Brain microvascular endothelial cell (primary cell): Measurements from ENCODE around the gene SMOC2.

Source experiments
- DNase-seq: peaks from one replicate; pipeline ENCODE4 v3.0.0-alpha.2; 2020
- H3K27ac ChIP-seq: fragments of 250-450 bp; sonication (Bioruptor Pico); 2 replicates; pipeline ENCODE4 v1.5.1; 2020; ENCODE audit warnings: mild to moderate bottlenecking, moderate library complexity
- H3K27me3 ChIP-seq: fragments of 250-450 bp; sonication (Bioruptor Pico); replicated peaks from 2 replicates; pipeline ENCODE4 v1.5.1; 2020; ENCODE audit warnings: mild to moderate bottlenecking
- H3K36me3 ChIP-seq: fragments of 250-450 bp; sonication (Bioruptor Pico); replicated peaks from 2 replicates; pipeline ENCODE4 v1.5.1; 2020; ENCODE audit warnings: mild to moderate bottlenecking
- H3K4me3 ChIP-seq: 2 replicates; pipeline ENCODE4 v1.5.1; 2011; ENCODE audit warnings: low read depth, mild to moderate bottlenecking, control low read depth, low read length, moderate library complexity
- in situ Hi-C: cut with HindIII; loops from 2 replicates; pipeline ENCODE4 v1.10.0; 2017; ENCODE audit warnings: low sequenced_read_pairs, low pct_ligation_motif_present
- TF ChIP-seq, protein P1 (sequence below): IDR thresholded peaks from 2 replicates; pipeline ENCODE4 v1.5.1; 2011; ENCODE audit warnings: low read depth, mild to moderate bottlenecking, moderate library complexity, low read length, control low read depth, inconsistent platforms; ENCODE audit errors: missing control alignments

Gene SMOC2

DNA sequence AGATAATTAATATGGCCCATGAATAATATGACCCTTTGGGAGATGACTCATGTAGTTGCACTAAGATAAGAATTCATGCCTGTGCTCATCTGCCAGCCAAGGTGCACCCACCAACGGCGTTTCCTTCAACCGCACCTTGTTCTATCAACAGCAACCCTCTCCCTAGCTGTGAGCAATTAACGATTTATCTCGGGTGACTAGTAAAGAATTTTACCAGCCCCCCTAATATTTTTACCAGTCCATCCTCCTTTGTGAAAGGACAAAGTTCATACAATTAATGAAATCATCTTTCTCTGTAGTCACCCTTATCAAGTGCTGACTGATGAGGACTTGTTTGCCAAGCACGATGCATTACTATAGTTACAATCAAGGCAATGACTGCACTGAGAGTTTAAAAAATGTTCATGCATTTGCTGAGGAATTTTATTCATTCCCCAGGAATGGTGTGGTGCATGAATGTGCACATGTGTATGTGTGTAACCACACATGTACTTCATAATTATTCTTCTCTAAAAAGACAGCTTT is 118.7 kb downstream of the SMOC2 start:
- no peak overlapping the region for H3K27ac ChIP-seq
- no peaks in the 10 kb centered on the region for H3K36me3 ChIP-seq
- in situ Hi-C loops: no loop called here
- no peak overlapping the region for H3K4me3 ChIP-seq
- H3K27me3 ChIP-seq: no peaks in the 10 kb centered on the region
- TF ChIP-seq, protein P1, sequence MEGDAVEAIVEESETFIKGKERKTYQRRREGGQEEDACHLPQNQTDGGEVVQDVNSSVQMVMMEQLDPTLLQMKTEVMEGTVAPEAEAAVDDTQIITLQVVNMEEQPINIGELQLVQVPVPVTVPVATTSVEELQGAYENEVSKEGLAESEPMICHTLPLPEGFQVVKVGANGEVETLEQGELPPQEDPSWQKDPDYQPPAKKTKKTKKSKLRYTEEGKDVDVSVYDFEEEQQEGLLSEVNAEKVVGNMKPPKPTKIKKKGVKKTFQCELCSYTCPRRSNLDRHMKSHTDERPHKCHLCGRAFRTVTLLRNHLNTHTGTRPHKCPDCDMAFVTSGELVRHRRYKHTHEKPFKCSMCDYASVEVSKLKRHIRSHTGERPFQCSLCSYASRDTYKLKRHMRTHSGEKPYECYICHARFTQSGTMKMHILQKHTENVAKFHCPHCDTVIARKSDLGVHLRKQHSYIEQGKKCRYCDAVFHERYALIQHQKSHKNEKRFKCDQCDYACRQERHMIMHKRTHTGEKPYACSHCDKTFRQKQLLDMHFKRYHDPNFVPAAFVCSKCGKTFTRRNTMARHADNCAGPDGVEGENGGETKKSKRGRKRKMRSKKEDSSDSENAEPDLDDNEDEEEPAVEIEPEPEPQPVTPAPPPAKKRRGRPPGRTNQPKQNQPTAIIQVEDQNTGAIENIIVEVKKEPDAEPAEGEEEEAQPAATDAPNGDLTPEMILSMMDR: no peak
- no peak for DNase-seq

DNA sequence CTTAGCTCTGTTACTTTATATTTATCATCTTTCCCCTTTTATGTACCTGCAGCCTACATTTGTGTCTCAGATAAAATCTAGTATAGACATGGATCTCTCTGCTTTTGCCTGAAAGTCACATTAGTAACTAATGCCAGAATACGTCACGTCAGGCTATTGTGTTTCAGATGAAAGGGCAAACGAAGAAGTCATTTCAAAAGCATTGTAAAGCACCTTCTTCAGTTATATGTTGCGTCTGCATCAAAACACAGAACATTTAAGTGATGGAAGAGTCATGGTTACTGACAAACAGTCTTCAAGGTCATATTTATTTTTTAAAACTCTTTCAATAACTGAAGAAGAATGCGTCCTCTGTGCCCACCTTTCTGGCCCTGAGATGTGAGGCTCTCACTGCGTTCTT is 119.1 kb downstream of the SMOC2 start:
- Histone ChIP-seq H3K36me3 (no peaks in the 10 kb centered on the region), H3K27ac (no peak overlapping the region), H3K4me3 (no peak overlapping the region), H3K27me3 (no peaks in the 10 kb centered on the region)
- no peak for DNase-seq
- in situ Hi-C loops: no loop called here
- TF ChIP-seq, protein P1: no peak

DNA sequence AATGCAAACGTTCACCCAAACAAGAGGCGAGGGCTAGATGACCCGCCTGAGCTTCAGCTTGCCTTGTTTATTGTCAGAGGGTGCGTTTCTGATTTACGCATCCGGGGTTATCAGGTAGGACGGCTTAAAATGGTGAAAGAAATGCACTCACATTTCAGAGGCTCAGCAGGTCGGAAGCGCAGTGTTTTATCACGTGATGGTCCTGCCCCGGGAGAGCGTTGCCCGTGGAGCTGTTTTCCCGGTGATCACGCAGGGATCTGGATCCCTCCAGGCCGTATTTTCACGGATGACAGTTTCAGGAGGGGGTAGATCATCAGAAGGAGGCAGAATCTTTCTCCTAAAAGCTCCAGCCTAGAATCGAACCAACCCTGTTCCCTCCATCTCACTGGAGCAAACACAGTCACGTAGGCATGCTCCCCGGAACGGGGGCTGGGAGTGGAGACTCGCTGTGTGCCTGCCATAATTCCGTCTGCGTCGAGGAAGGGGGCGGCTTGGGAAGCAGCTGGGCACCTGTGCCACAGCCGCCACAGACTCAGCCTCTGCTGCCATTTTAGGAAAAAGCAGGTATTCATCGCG is 121.7 kb downstream of the SMOC2 start:
- H3K36me3 ChIP-seq: no peaks in the 10 kb centered on the region
- H3K27ac ChIP-seq: no peak overlapping the region
- H3K27me3 ChIP-seq: no peaks in the 10 kb centered on the region
- in situ Hi-C loops: no loop called here
- H3K4me3 ChIP-seq: no peak overlapping the region
- TF ChIP-seq, protein P1: no peak
- DNase-seq: no peak

DNA sequence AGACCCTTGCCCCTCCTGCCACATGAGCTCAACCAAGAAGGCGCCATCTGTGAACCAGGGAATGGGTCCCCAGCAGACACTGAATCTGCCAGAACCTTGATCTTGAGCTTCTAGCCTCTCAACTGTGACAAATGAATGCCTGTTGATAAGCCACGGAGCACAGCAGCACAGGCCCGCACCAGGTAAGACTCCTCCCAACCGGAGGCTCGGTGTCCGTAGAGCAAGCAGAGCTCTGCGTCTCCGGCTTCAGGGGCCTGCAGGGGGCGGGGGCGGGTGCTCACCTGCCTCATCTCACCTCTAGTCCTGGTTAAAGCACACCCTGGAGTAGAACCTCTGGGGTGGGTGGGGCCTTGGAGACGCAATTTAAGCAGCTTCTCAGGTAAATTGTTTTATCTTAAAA is 122.7 kb downstream of the SMOC2 start:
- no peak for DNase-seq
- no peak overlapping the region for H3K27ac ChIP-seq
- no peaks in the 10 kb centered on the region for H3K36me3 ChIP-seq
- in situ Hi-C loops: no loop called here
- TF ChIP-seq, protein P1: no peak
- no peak overlapping the region for H3K4me3 ChIP-seq
- no peaks in the 10 kb centered on the region for H3K27me3 ChIP-seq

DNA sequence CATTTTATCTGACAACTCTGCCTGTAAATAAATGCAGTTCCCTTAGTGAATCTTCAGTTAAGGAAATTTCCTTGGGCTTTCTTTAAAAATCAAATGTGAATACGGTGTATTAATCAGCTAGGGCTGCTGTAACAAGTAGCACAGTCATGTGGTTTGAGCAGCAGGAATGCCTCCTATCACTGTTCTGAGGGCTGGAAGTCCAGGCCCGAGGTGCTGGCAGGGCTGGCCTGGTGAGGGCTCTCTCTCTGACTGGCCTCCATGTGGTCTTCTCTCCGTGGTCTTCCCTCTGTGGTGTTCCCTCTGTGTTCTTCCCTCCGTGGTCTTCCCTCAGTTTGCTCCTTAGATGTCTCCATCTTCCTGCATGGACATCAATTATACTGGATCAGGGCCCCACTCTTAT is 124.1 kb downstream of the SMOC2 start:
- DNase-seq: no peak
- in situ Hi-C loops: no loop called here
- Histone ChIP-seq H3K27ac (no peak overlapping the region), H3K36me3 (no peaks in the 10 kb centered on the region), H3K4me3 (no peak overlapping the region), H3K27me3 (no peaks in the 10 kb centered on the region)
- TF ChIP-seq, protein P1: no peak

DNA sequence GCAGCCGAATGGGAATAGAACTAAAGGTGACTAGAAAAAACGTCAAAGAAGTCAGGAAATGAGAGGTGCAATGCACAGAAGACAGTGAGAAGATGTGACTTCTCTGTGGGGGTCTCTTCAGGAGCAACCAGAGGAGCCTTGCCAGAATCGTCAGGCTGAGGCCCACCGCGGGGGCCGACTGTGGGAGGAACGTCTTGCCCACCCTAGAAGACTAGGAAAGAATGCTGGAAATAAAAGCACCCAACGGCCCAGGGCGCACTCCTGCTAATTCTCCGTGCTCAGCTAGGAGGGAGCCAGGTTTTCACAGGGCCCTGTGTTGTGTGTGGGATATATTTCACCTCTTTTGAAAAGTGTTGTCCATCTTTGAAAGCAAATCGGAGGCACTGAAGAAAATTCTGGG is 129.2 kb downstream of the SMOC2 start:
- TF ChIP-seq, protein P1: no peak
- no peak overlapping the region for H3K27ac ChIP-seq
- H3K36me3 ChIP-seq: no peaks in the 10 kb centered on the region
- no peak overlapping the region for H3K4me3 ChIP-seq
- no peak for DNase-seq
- no peaks in the 10 kb centered on the region for H3K27me3 ChIP-seq
- in situ Hi-C loops: no loop called here
